ENCODE data around the gene RHOC. TPM values are rescaled to one million over a fixed set of nuclear protein-coding genes. Genes with fewer than 3 reads are reported as not detected.

The RHOC gene
- total and polyA plus RNA-seq, 2 donors (not counting 1 experiment from before 2014, with no cell fraction given), result 21.0 to 28.3 TPM

GRCh38 chr1:112698366-112699310 lies 8.3 kb downstream of the RHOC start:
- Mint-ChIP-seq H3K27me3 (no peaks in the 10 kb centered on the region), H3K4me3 (no peak overlapping the region), H3K27ac (peak overlapping the region; percentile 96), H3K4me1 (peaks cover 46% of the 10 kb centered on the region), H3K9me3 (ENCODE audit: insufficient read depth) (no peaks in the 10 kb centered on the region)
- Histone ChIP-seq H4K20me1 (ENCODE audit: control insufficient read depth, insufficient read depth, low read length, poor library complexity, severe bottlenecking) (no peaks in the 10 kb centered on the region), H2AFZ (ENCODE audit: insufficient read depth, low read depth, low read length, poor library complexity, severe bottlenecking) (no peak overlapping the region), H3K27me3 (replicated peaks in 1 of 4; ENCODE audit: control extremely low read depth in 1 of 4, control insufficient read depth in 3 of 4, insufficient read depth in 4 of 4, low read length in 3 of 4) (no peaks in the 10 kb centered on the region), H3K4me3 (ENCODE audit: control extremely low read depth in 1 of 5, extremely low read depth in 1 of 5, insufficient read depth in 1 of 5, low read depth in 2 of 5, low read length in 4 of 5) (no peak overlapping the region), H3K9ac (ENCODE audit: low read length) (no peak overlapping the region), H3K9me3 (ENCODE audit: control extremely low read depth in 1 of 3, control insufficient read depth in 2 of 3, insufficient read depth in 1 of 3, low read length in 2 of 3) (no peaks in the 10 kb centered on the region), H3K4me1 (ENCODE audit: control insufficient read depth in 2 of 2, insufficient read depth in 2 of 2, low read length in 2 of 2) (peaks cover 35 to 46% of the 10 kb centered on the region in 2 donors), H3K79me2 (ENCODE audit: control insufficient read depth, insufficient read depth, low read length) (no peaks in the 10 kb centered on the region), H3K4me2 (replicated peaks; ENCODE audit: low read depth, low read length, poor library complexity, severe bottlenecking) (no peak overlapping the region), H3K36me3 (replicated peaks in 1 of 2; ENCODE audit: control extremely low read depth in 1 of 2, control insufficient read depth in 1 of 2, extremely low read depth in 1 of 2, insufficient read depth in 2 of 2, low read length in 1 of 2) (peaks cover 0 to 10% of the 10 kb centered on the region in 2 experiments), H3K27ac (ENCODE audit: low read length in 2 of 2) (peak overlapping the region in 1 of 2 donors; percentile 86)
- WGBS (ENCODE audit: insufficient coverage), result 91% methylated on average over 17 of the region's 17 CpGs
- ATAC-seq (ENCODE audit: low read depth) (no peak), DNase-seq (no peak)
- TF ChIP-seq EZH2 (IDR thresholded peaks at IDR 0.05; ENCODE audit: borderline replicate concordance, insufficient read depth, low read depth, low read length, poor library complexity, severe bottlenecking) (no peak), CTCF (IDR thresholded peaks at IDR 0.05) (no peak)
- intact Hi-C loops (cut with micrococcal nuclease), result no loop called here
- CTCF ChIA-PET, result interaction anchor here (1.1 to 4.0 kb wide), 5 partner anchors 10 to 307 kb away, joined by 3 to 24 read pairs (median 10); partner anchors contain the start of genes MOV10 and PPM1J
- POLR2A ChIA-PET, result interaction anchor here (0.6 kb wide), 1 partner anchor 154 kb away, joined by 3 read pairs; no protein-coding TSS in a partner anchor

- no peak overlapping the region for H3K27ac ChIP-seq (ENCODE audit: low read length in 2 of 2)
- no peak overlapping the region for H2AFZ ChIP-seq (ENCODE audit: insufficient read depth, low read depth, low read length, poor library complexity, severe bottlenecking)
- DNase-seq (no peak), ATAC-seq (ENCODE audit: low read depth) (no peak)
- Mint-ChIP-seq H3K9me3 (ENCODE audit: insufficient read depth) (no peaks in the 10 kb centered on the region), H3K27ac (no peak overlapping the region), H3K4me3 (no peak overlapping the region), H3K4me1 (peaks cover 40% of the 10 kb centered on the region), H3K27me3 (no peaks in the 10 kb centered on the region)
- no peaks in the 10 kb centered on the region for H3K27me3 ChIP-seq (replicated peaks in 1 of 4; ENCODE audit: control extremely low read depth in 1 of 4, control insufficient read depth in 3 of 4, insufficient read depth in 4 of 4, low read length in 3 of 4)
- TF ChIP-seq EZH2 (IDR thresholded peaks at IDR 0.05; ENCODE audit: borderline replicate concordance, insufficient read depth, low read depth, low read length, poor library complexity, severe bottlenecking) (no peak), CTCF (IDR thresholded peaks at IDR 0.05) (no peak)
- no peak overlapping the region for H3K4me2 ChIP-seq (replicated peaks; ENCODE audit: low read depth, low read length, poor library complexity, severe bottlenecking)
- H3K4me1 ChIP-seq (ENCODE audit: control insufficient read depth in 2 of 2, insufficient read depth in 2 of 2, low read length in 2 of 2), result peaks cover 35 to 41% of the 10 kb centered on the region in 2 donors
- POLR2A ChIA-PET, result interaction anchor here (1.3 kb wide), 1 partner anchor 23 kb away, joined by 3 read pairs; the partner anchor contains the start of gene MOV10
- H3K9me3 ChIP-seq (ENCODE audit: control extremely low read depth in 1 of 3, control insufficient read depth in 2 of 3, insufficient read depth in 1 of 3, low read length in 2 of 3), result no peaks in the 10 kb centered on the region
- CTCF ChIA-PET, result interaction anchor here (0.9 kb wide), 1 partner anchor 17 kb away, joined by 3 read pairs; the partner anchor contains the start of gene PPM1J
- H3K79me2 ChIP-seq (ENCODE audit: control insufficient read depth, insufficient read depth, low read length), result no peaks in the 10 kb centered on the region
- intact Hi-C loops (cut with micrococcal nuclease), result no loop called here
- H4K20me1 ChIP-seq (ENCODE audit: control insufficient read depth, insufficient read depth, low read length, poor library complexity, severe bottlenecking), result no peaks in the 10 kb centered on the region
- WGBS (ENCODE audit: insufficient coverage), result 100% methylated on average over 5 of the region's 9 CpGs
- H3K9ac ChIP-seq (ENCODE audit: low read length), result no peak overlapping the region
- H3K4me3 ChIP-seq (ENCODE audit: control extremely low read depth in 1 of 5, extremely low read depth in 1 of 5, insufficient read depth in 1 of 5, low read depth in 2 of 5, low read length in 4 of 5), result no peak overlapping the region
- H3K36me3 ChIP-seq (replicated peaks in 1 of 2; ENCODE audit: control extremely low read depth in 1 of 2, control insufficient read depth in 1 of 2, extremely low read depth in 1 of 2, insufficient read depth in 2 of 2, low read length in 1 of 2), result peaks cover 0 to 14% of the 10 kb centered on the region in 2 experiments
Measured at GRCh38 chr1:112697781-112698201, 9.1 kb downstream of the RHOC start.

All from B cell (primary cell).